ENCODE data around the gene CREBL2.
"Not testable (repeated sequence)": the region's sequence is repeated elsewhere in the genome, so short reads cannot be mapped to it uniquely, and the experiment has no call there.

CREBL2 gene

GRCh38 chr12:12564911-12565310, 46.8 kb upstream of the CREBL2 start:
- Histone ChIP-seq H3K27me3 (ENCODE audit: insufficient read depth, low read length) (no peaks in the 10 kb centered on the region), H3K4ac (ENCODE audit: low read depth, low read length) (no peak overlapping the region), H3K9me3 (ENCODE audit: insufficient read depth, low read depth, low read length) (no peaks in the 10 kb centered on the region), H3K79me2 (ENCODE audit: control insufficient read depth, insufficient read depth, low read length, poor library complexity) (peaks cover 11% of the 10 kb centered on the region), H4K91ac (ENCODE audit: low read depth, low read length) (no peak overlapping the region), H3K27ac (ENCODE audit: low read depth, low read length) (no peak overlapping the region), H3K79me1 (ENCODE audit: low read length) (peaks cover 11% of the 10 kb centered on the region), H3K23ac (ENCODE audit: low read length) (no peak overlapping the region), H3K4me3 (ENCODE audit: low read depth, low read length) (no peak overlapping the region), H4K8ac (ENCODE audit: low read depth, low read length) (no peak overlapping the region), H3K18ac (ENCODE audit: low read length) (no peak overlapping the region), H2BK5ac (ENCODE audit: low read depth, low read length, poor library complexity) (no peak overlapping the region), H3K14ac (ENCODE audit: low read length) (no peak overlapping the region), H3K4me1 (ENCODE audit: control insufficient read depth in 1 of 2, insufficient read depth in 2 of 2, low read length in 2 of 2) (no peaks in the 10 kb centered on the region), H2BK12ac (ENCODE audit: low read length) (no peak overlapping the region), H2AK5ac (ENCODE audit: low read length) (no peak overlapping the region), H2BK120ac (ENCODE audit: insufficient read depth, low read length, poor library complexity) (no peak overlapping the region), H3K36me3 (ENCODE audit: control insufficient read depth in 1 of 2, insufficient read depth in 2 of 2, low read length in 2 of 2) (no peaks in the 10 kb centered on the region), H3K9ac (ENCODE audit: low read length) (no peak overlapping the region), H4K12ac (ENCODE audit: low read depth, low read length) (no peak overlapping the region), H2AFZ (ENCODE audit: insufficient read depth, low read length, poor library complexity) (no peak overlapping the region), H3K4me2 (ENCODE audit: low read length) (no peak overlapping the region)
- DNase-seq = no peak
- no CpG with 5 or more reads among the region's 1 CpG for WGBS (ENCODE audit: extremely low coverage, insufficient coverage, insufficient read length)

- Histone ChIP-seq H3K79me2 (ENCODE audit: control insufficient read depth, insufficient read depth, low read length, poor library complexity) (peaks cover 11% of the 10 kb centered on the region), H3K79me1 (ENCODE audit: low read length) (peaks cover 11% of the 10 kb centered on the region)
- not testable (repeated sequence) for H4K8ac ChIP-seq (ENCODE audit: low read depth, low read length); H2AK5ac ChIP-seq (ENCODE audit: low read length); H4K12ac ChIP-seq (ENCODE audit: low read depth, low read length); H3K9me3 ChIP-seq (ENCODE audit: insufficient read depth, low read depth, low read length); H3K27ac ChIP-seq (ENCODE audit: low read depth, low read length); H3K9ac ChIP-seq (ENCODE audit: low read length); H3K18ac ChIP-seq (ENCODE audit: low read length); H3K23ac ChIP-seq (ENCODE audit: low read length); H3K4me2 ChIP-seq (ENCODE audit: low read length); H3K4me3 ChIP-seq (ENCODE audit: low read depth, low read length); H3K36me3 ChIP-seq (ENCODE audit: control insufficient read depth in 1 of 2, insufficient read depth in 2 of 2, low read length in 2 of 2); H4K91ac ChIP-seq (ENCODE audit: low read depth, low read length); H2BK12ac ChIP-seq (ENCODE audit: low read length); H3K4ac ChIP-seq (ENCODE audit: low read depth, low read length); H3K27me3 ChIP-seq (ENCODE audit: insufficient read depth, low read length); H2AFZ ChIP-seq (ENCODE audit: insufficient read depth, low read length, poor library complexity); H2BK120ac ChIP-seq (ENCODE audit: insufficient read depth, low read length, poor library complexity); H2BK5ac ChIP-seq (ENCODE audit: low read depth, low read length, poor library complexity); H3K14ac ChIP-seq (ENCODE audit: low read length); H3K4me1 ChIP-seq (ENCODE audit: control insufficient read depth in 1 of 2, insufficient read depth in 2 of 2, low read length in 2 of 2); DNase-seq
- WGBS (ENCODE audit: extremely low coverage, insufficient coverage, insufficient read length) = no CpG with 5 or more reads among the region's 32 CpGs
These were observed 45.7 kb upstream of the CREBL2 start for GRCh38 chr12:12565971-12566370.

- H3K27me3 ChIP-seq (ENCODE audit: insufficient read depth, low read length) = no peaks in the 10 kb centered on the region
- H2BK5ac ChIP-seq (ENCODE audit: low read depth, low read length, poor library complexity) = no peak overlapping the region
- H2BK120ac ChIP-seq (ENCODE audit: insufficient read depth, low read length, poor library complexity) = no peak overlapping the region
- no peaks in the 10 kb centered on the region for H3K4me1 ChIP-seq (ENCODE audit: control insufficient read depth in 1 of 2, insufficient read depth in 2 of 2, low read length in 2 of 2)
- no CpG with 5 or more reads among the region's 3 CpGs for WGBS (ENCODE audit: extremely low coverage, insufficient coverage, insufficient read length)
- H4K8ac ChIP-seq (ENCODE audit: low read depth, low read length) = no peak overlapping the region
- no peak for DNase-seq
- no peak overlapping the region for H3K27ac ChIP-seq (ENCODE audit: low read depth, low read length)
- no peak overlapping the region for H3K4ac ChIP-seq (ENCODE audit: low read depth, low read length)
- H3K18ac ChIP-seq (ENCODE audit: low read length) = no peak overlapping the region
- no peaks in the 10 kb centered on the region for H3K79me1 ChIP-seq (ENCODE audit: low read length)
- H3K79me2 ChIP-seq (ENCODE audit: control insufficient read depth, insufficient read depth, low read length, poor library complexity) = no peaks in the 10 kb centered on the region
- no peak overlapping the region for H3K4me3 ChIP-seq (ENCODE audit: low read depth, low read length)
- no peak overlapping the region for H2BK12ac ChIP-seq (ENCODE audit: low read length)
- no peak overlapping the region for H3K23ac ChIP-seq (ENCODE audit: low read length)
- no peaks in the 10 kb centered on the region for H3K9me3 ChIP-seq (ENCODE audit: insufficient read depth, low read depth, low read length)
- no peaks in the 10 kb centered on the region for H3K36me3 ChIP-seq (ENCODE audit: control insufficient read depth in 1 of 2, insufficient read depth in 2 of 2, low read length in 2 of 2)
- no peak overlapping the region for H4K12ac ChIP-seq (ENCODE audit: low read depth, low read length)
- no peak overlapping the region for H3K14ac ChIP-seq (ENCODE audit: low read length)
- H4K91ac ChIP-seq (ENCODE audit: low read depth, low read length) = no peak overlapping the region
- H2AFZ ChIP-seq (ENCODE audit: insufficient read depth, low read length, poor library complexity) = no peak overlapping the region
- no peak overlapping the region for H2AK5ac ChIP-seq (ENCODE audit: low read length)
- H3K9ac ChIP-seq (ENCODE audit: low read length) = no peak overlapping the region
- no peak overlapping the region for H3K4me2 ChIP-seq (ENCODE audit: low read length)
These were observed 39.0 kb upstream of the CREBL2 start for GRCh38 chr12:12572659-12573058.

- Histone ChIP-seq H2BK120ac (ENCODE audit: insufficient read depth, low read length, poor library complexity) (no peak overlapping the region), H2AFZ (ENCODE audit: insufficient read depth, low read length, poor library complexity) (no peak overlapping the region), H3K79me2 (ENCODE audit: control insufficient read depth, insufficient read depth, low read length, poor library complexity) (no peaks in the 10 kb centered on the region), H2AK5ac (ENCODE audit: low read length) (no peak overlapping the region), H2BK5ac (ENCODE audit: low read depth, low read length, poor library complexity) (no peak overlapping the region), H2BK12ac (ENCODE audit: low read length) (no peak overlapping the region), H3K4me2 (ENCODE audit: low read length) (no peak overlapping the region), H3K4me3 (ENCODE audit: low read depth, low read length) (no peak overlapping the region), H3K9me3 (ENCODE audit: insufficient read depth, low read depth, low read length) (no peaks in the 10 kb centered on the region), H3K23ac (ENCODE audit: low read length) (no peak overlapping the region), H4K8ac (ENCODE audit: low read depth, low read length) (no peak overlapping the region), H3K27me3 (ENCODE audit: insufficient read depth, low read length) (no peaks in the 10 kb centered on the region), H3K79me1 (ENCODE audit: low read length) (no peaks in the 10 kb centered on the region), H3K14ac (ENCODE audit: low read length) (no peak overlapping the region), H3K18ac (ENCODE audit: low read length) (no peak overlapping the region), H3K36me3 (ENCODE audit: control insufficient read depth in 1 of 2, insufficient read depth in 2 of 2, low read length in 2 of 2) (no peaks in the 10 kb centered on the region), H4K91ac (ENCODE audit: low read depth, low read length) (no peak overlapping the region), H4K12ac (ENCODE audit: low read depth, low read length) (no peak overlapping the region), H3K27ac (ENCODE audit: low read depth, low read length) (no peak overlapping the region), H3K9ac (ENCODE audit: low read length) (no peak overlapping the region), H3K4me1 (ENCODE audit: control insufficient read depth in 1 of 2, insufficient read depth in 2 of 2, low read length in 2 of 2) (no peaks in the 10 kb centered on the region), H3K4ac (ENCODE audit: low read depth, low read length) (no peak overlapping the region)
- WGBS (ENCODE audit: extremely low coverage, insufficient coverage, insufficient read length) = no CpG with 5 or more reads among the region's 3 CpGs
- no peak for DNase-seq
These were observed 33.9 kb upstream of the CREBL2 start for GRCh38 chr12:12577786-12578185.
